HEK293T (cell line): Measurements from ENCODE around the gene TEX9.

Experiments used
- ARNT ChIP-seq: fragments of 450-650 bp; IDR thresholded peaks from 2 replicates; pipeline ENCODE4 v1.6.1; 2017; ENCODE audit warnings: mild to moderate bottlenecking
- BHLHE40 ChIP-seq: fragments of 450-650 bp; IDR thresholded peaks from 2 replicates; pipeline ENCODE4 v1.6.1; 2016; ENCODE audit warnings: mild to moderate bottlenecking, moderate library complexity, borderline replicate concordance
- CTBP1 ChIP-seq: fragments of 450-650 bp; IDR thresholded peaks from 2 replicates; pipeline ENCODE4 v1.6.1; 2016; ENCODE audit warnings: borderline replicate concordance
- FOXK2 ChIP-seq: fragments of 450-650 bp; IDR thresholded peaks from 2 replicates; pipeline ENCODE4 v1.6.1; 2016; ENCODE audit warnings: mild to moderate bottlenecking
- SP1 ChIP-seq: fragments of 450-650 bp; IDR thresholded peaks from 2 replicates; pipeline ENCODE4 v1.6.1; 2017
- SUZ12 ChIP-seq: fragments of 450-650 bp; IDR thresholded peaks from 2 replicates; pipeline ENCODE4 v1.6.1; 2016; ENCODE audit warnings: mild to moderate bottlenecking

DNA sequence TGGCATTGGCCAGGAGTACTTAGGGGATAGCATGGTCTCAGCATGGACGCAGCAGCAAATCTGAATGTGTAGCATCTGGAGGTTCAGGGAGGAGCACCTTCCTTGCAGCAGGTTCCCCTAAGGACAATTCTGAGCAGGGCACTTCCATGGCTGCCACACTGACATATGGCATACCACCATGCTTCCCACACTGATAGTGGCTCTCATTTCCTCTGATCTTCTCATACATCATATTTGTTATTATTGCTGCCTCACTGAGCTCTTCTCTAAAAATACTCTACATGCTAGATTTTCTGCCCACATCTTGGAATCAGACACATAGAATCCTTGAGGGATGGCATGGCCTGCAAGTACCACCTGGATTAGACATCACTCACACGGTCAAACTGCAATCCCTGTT lies 107.1 kb downstream of the TEX9 start:
- TF ChIP-seq CTBP1 (no peak), ARNT (no peak), SUZ12 (no peak), FOXK2 (no peak), SP1 (no peak), BHLHE40 (no peak)
